ENCODE results near the gene RRP36. TPM values are rescaled to one million over a fixed set of nuclear protein-coding genes. Genes with fewer than 3 reads are reported as not detected.
"Not testable (repeated sequence)": the region's sequence is repeated elsewhere in the genome, so short reads cannot be mapped to it uniquely, and the experiment has no call there.

Gene RRP36
- total and polyA plus RNA-seq, 11 donors = 18.7 to 53.4 (median 32.3) TPM

DNA sequence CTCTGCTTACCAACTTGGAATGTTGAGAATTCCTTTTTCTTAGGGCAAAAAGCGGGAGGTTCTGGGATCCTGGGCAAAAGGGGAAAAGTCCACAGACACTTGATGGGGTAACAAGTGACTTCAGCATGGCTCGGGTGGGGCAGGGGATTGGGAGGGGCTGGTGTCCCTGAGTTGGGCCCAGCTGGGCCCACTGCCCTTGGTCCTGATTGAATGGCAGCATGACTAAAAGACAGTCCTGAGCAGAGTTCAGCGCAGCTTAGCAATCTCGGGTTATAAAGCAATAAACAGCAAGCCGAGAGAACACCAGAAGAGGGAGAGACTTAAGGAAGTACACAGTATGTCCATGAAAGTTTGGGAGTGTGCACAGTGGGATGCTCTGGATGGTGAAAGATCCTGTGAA lies 31.5 kb upstream of the RRP36 start:
- WGBS, 4 donors = 91 to 94% (median 92%) methylated on average over 5 of the region's 5 CpGs
- TF ChIP-seq POLR2A (IDR thresholded peaks at IDR 0.05) = no peak
- TF ChIP-seq, protein P1, sequence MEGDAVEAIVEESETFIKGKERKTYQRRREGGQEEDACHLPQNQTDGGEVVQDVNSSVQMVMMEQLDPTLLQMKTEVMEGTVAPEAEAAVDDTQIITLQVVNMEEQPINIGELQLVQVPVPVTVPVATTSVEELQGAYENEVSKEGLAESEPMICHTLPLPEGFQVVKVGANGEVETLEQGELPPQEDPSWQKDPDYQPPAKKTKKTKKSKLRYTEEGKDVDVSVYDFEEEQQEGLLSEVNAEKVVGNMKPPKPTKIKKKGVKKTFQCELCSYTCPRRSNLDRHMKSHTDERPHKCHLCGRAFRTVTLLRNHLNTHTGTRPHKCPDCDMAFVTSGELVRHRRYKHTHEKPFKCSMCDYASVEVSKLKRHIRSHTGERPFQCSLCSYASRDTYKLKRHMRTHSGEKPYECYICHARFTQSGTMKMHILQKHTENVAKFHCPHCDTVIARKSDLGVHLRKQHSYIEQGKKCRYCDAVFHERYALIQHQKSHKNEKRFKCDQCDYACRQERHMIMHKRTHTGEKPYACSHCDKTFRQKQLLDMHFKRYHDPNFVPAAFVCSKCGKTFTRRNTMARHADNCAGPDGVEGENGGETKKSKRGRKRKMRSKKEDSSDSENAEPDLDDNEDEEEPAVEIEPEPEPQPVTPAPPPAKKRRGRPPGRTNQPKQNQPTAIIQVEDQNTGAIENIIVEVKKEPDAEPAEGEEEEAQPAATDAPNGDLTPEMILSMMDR (IDR thresholded peaks at IDR 0.05) = no peak

DNA sequence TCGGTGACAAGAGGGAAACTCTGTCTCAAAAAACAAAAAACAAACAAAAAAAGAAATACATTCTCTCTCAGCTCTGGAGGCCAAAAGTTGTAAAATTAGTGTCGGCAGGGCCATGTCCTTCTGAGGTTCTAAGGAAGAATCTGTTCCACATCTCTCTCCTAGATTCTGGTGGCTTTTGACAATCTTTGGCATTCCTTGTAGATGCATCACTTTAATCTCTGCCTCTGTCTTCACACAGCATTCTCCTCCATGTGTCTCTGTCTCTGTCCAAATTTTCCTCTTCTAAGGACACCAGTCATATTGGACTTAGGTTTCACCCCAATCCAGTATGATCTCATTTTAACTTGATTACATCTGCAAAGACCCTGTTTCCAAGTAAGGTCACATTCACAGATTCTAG lies 28.0 kb upstream of the RRP36 start:
- Histone ChIP-seq H3K27me3 (no peaks in the 10 kb centered on the region), H3K9me3 (no peaks in the 10 kb centered on the region), H3K36me3 (peaks cover 0 to 51% (median 29%) of the 10 kb centered on the region in 9 donors), H3K4me1 (peaks cover 0 to 6% (median 4%) of the 10 kb centered on the region in 12 donors), H3K4me3 (no peak overlapping the region), H3K27ac (no peak overlapping the region)
- 91 to 98% (median 96%) methylated on average over 2 of the region's 2 CpGs for WGBS, 4 donors
- DNase-seq = no peak
- intact Hi-C loops (cut with DNase I) = no loop called here
- no peak for ATAC-seq
- TF ChIP-seq, protein P1 (IDR thresholded peaks at IDR 0.05) = no peak
- no peak for TF ChIP-seq POLR2A (IDR thresholded peaks at IDR 0.05)

More for the DNA sequence above, 31.5 kb upstream of the RRP36 start:
- H3K4me3 ChIP-seq = no peak overlapping the region
- peaks cover 0 to 49% (median 32%) of the 10 kb centered on the region in 9 donors for H3K36me3 ChIP-seq
- intact Hi-C loops (cut with DNase I) = loop anchor here in 1 of 10 donors (10.0 kb wide), 1 partner anchor 85 kb away; no protein-coding TSS in a partner anchor
- H3K27ac ChIP-seq = no peak overlapping the region
- H3K27me3 ChIP-seq = no peaks in the 10 kb centered on the region
- no peaks in the 10 kb centered on the region for H3K9me3 ChIP-seq
- DNase-seq = peak in 1 of 5 donors; percentile 10
- H3K4me1 ChIP-seq = peaks cover 3 to 42% (median 33%) of the 10 kb centered on the region in 12 donors
- ATAC-seq = no peak

DNA sequence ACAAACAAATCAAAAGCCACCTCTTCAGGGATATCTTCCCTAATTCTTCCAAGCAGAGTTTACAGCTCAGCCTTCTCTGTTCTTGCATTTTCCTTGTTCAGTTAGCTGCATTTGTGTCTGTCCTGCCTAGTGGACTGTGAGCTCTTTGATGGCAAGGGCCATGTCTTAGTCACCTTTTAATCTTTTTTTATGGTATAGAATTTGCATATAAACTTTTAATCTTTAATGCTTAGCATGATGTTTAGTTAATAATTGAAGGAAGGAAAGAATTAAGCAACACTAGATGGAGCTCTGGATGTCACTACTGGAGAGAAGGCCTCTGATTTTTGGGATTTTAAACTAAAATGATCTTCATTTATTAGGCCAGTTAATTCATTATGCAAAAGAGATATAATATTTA lies 24.9 kb upstream of the RRP36 start:
- peaks cover 0 to 23% (median 4%) of the 10 kb centered on the region in 9 donors for H3K36me3 ChIP-seq
- no peak overlapping the region for H3K4me3 ChIP-seq
- H3K27ac ChIP-seq = no peak overlapping the region
- no peak for ATAC-seq
- no peak for DNase-seq
- H3K27me3 ChIP-seq = no peaks in the 10 kb centered on the region
- no peaks in the 10 kb centered on the region for H3K9me3 ChIP-seq
- no peaks in the 10 kb centered on the region for H3K4me1 ChIP-seq
- intact Hi-C loops (cut with DNase I) = no loop called here
- TF ChIP-seq POLR2A (IDR thresholded peaks at IDR 0.05) = no peak
- TF ChIP-seq, protein P1 (IDR thresholded peaks at IDR 0.05) = peak in 1 of 12 donors; percentile 9

DNA sequence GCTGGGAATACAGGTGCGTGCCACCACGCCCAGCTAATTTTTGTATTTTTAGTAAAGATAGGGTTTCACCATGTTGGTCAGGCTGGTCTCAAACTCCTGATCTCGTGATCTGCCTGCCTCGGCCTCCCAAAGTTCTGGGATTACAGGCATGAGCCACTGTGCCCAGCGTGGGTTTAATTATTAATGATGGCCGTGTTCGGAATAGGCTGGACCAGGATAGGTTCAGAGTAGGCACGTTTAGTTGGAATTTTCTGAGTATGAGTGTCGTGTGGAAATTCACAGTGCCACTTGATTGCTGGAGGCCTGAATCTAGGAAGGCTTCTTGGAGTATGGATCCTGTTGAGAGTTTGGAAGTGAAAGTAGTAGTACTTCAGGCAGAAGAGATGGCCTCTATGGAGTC lies 23.2 kb upstream of the RRP36 start:
- H3K4me3 ChIP-seq; ATAC-seq; H3K9me3 ChIP-seq; H3K27me3 ChIP-seq; intact Hi-C loops (cut with DNase I); H3K27ac ChIP-seq; H3K4me1 ChIP-seq: not testable (repeated sequence)
- H3K36me3 ChIP-seq = peaks cover 0 to 20% (median 3%) of the 10 kb centered on the region in 9 donors
- WGBS, 4 donors = 92 to 98% (median 95%) methylated on average over 9 of the region's 9 CpGs
- peak in 1 of 5 donors; percentile 0 for DNase-seq

DNA sequence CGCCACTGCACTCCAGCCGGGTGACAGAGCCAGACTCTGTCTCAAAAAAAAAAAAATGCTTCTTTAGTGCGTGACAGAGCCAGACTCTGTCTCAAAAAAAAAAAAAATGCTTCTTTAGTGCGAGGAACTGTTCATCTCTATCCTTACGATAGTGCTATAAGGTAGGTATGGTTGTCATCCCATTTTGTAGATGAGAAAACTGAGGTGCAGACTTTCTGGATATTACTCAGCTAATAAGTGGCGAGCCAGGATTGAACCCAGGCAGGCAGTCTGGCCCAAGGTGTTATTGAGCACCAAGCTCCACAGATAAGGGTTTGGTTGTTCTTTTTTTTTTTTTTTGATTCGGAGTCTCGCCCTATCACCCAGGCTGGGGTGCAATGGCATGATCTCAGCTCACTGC lies 19.6 kb upstream of the RRP36 start:
- no peak overlapping the region for H3K27ac ChIP-seq
- ATAC-seq (no peak), DNase-seq (no peak)
- H3K9me3 ChIP-seq = no peaks in the 10 kb centered on the region
- peaks cover 0 to 34% (median 12%) of the 10 kb centered on the region in 9 donors for H3K36me3 ChIP-seq
- no peak for TF ChIP-seq POLR2A (IDR thresholded peaks at IDR 0.05)
- intact Hi-C loops (cut with DNase I) = no loop called here
- no peak overlapping the region for H3K4me3 ChIP-seq
- no peaks in the 10 kb centered on the region for H3K4me1 ChIP-seq
- H3K27me3 ChIP-seq = no peaks in the 10 kb centered on the region
- WGBS, 4 donors = 94 to 98% (median 96%) methylated on average over 8 of the region's 8 CpGs
